ENCODE measurements around the gene AMY1C. TPM values are rescaled to one million over a fixed set of nuclear protein-coding genes. Genes with fewer than 3 reads are reported as not detected.
"Not testable (repeated sequence)": the region's sequence is repeated elsewhere in the genome, so short reads cannot be mapped to it uniquely, and the experiment has no call there.

Gene AMY1C
- total RNA-seq, result under 1 TPM in 2 of 4 donors, not detected in 2; 0.60 to 0.98 TPM

DNA sequence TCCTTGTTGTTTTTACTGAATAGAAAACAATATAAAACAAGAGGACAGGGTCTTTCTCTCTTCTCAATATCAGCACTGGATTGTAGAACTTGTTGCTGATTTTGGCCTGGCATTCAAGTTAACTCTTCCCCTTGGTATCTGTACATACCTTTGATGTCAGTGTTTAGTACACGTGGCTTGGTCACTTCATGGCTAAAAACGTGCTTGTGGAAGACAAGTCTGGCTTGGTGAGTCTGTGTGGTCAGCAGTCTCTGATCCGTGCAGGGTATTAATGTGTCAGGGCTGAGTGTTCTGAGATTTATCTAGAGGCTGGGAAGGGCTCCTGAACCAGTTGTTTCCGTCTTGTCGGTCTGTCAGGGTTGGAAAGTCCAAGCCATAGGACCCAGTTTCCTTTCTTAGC lies at the start of gene AMY1C:
AMY1C (plus strand) TSS at position 301 of the 400 bp plus-strand sequence. CDS start 572 bp downstream, outside the sequence.
- H3K27me3 ChIP-seq; H3K4me3 ChIP-seq; DNase-seq (ENCODE audit: low spot score in 2 of 2); H3K36me3 ChIP-seq; H3K27ac ChIP-seq; H3K4me1 ChIP-seq; H3K9me3 ChIP-seq: not testable (repeated sequence)
- WGBS, result no CpG with 5 or more reads among the region's 5 CpGs

GRCh38 chr1:103700669-103701068 lies 49.0 kb upstream of the AMY1C start:
- not testable (repeated sequence) for H3K4me3 ChIP-seq; H3K27ac ChIP-seq; H3K4me1 ChIP-seq; DNase-seq (ENCODE audit: low spot score in 2 of 2); H3K36me3 ChIP-seq; H3K27me3 ChIP-seq; H3K9me3 ChIP-seq
- no CpG with 5 or more reads among the region's 4 CpGs for WGBS

- H3K4me1 ChIP-seq; H3K27ac ChIP-seq; DNase-seq (ENCODE audit: low spot score in 2 of 2); H3K4me3 ChIP-seq; H3K36me3 ChIP-seq; H3K9me3 ChIP-seq; H3K27me3 ChIP-seq: not testable (repeated sequence)
- no CpG with 5 or more reads among the region's 4 CpGs for WGBS
Observed at GRCh38 chr1:103701256-103701655, 48.4 kb upstream of the AMY1C start.

DNA sequence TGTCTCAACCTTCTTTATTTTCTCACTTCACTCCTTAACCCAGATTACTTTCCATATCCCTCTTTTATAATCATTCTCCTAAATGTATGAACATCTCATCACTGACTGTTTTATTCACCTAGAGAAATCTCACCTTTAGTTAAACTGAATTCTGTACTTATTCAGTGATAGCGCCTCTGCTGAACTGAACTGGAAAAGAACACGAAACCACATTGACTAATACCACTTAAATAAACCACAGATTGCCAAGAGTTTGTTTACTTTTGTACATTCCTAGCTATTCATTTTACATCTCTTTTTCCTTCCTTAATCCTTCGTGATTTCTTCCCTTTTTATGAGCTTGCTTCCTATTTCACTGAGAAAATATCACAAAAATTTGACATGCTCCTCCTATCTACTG lies 42.0 kb upstream of the AMY1C start:
- H3K36me3 ChIP-seq, H3K27me3 ChIP-seq: not testable (repeated sequence)
- WGBS, result no CpG with 5 or more reads among the region's 3 CpGs

DNA sequence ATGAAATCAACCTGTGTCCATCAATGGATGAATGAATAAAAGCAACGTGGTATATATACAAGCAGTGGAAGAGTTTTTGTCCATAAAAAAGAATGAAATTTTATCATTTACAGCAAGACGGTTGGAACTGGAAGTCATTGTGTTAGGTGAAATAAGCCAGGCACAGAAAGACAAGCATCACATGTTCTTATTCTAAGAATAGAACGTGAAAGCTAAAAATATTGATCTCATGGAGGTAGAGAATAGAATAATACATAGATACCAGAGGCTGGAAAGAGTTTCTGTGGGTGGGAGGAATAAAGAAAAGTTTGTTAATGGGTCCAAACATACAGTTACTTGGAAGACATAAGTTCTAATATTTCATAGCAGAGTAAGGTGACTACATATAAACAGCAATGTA lies 39.3 kb upstream of the AMY1C start:
- WGBS, result no CpG with 5 or more reads among the region's 3 CpGs
- H3K4me1 ChIP-seq; H3K9me3 ChIP-seq; H3K36me3 ChIP-seq; DNase-seq (ENCODE audit: low spot score in 2 of 2); H3K27me3 ChIP-seq; H3K4me3 ChIP-seq; H3K27ac ChIP-seq: not testable (repeated sequence)

More for the DNA sequence above, 42.0 kb upstream of the AMY1C start:
- H3K9me3 ChIP-seq; H3K4me3 ChIP-seq; DNase-seq (ENCODE audit: low spot score in 2 of 2); H3K4me1 ChIP-seq; H3K27ac ChIP-seq: not testable (repeated sequence)

DNA sequence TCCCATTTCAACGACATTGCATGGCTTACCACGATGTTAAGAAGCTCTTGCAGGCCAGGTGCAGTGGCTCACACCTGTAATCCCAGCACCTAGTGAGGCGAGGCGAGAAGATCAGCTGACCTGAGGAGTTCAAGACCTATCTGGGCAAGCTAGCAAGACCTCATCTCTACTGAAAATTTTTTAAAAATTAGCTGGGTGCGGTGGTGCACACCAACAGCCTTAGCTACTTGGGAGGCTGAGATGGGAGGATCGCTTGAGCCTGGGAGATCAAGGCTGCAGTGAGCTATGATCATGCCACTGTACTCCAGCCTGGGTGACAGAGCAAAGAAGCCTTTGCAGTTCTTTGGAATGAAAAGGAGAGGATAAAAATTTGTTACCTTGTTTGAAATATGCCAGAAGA lies 32.3 kb upstream of the AMY1C start:
- not testable (repeated sequence) for H3K9me3 ChIP-seq; H3K27ac ChIP-seq; H3K36me3 ChIP-seq; H3K4me3 ChIP-seq; H3K4me1 ChIP-seq; DNase-seq (ENCODE audit: low spot score in 2 of 2); H3K27me3 ChIP-seq
- WGBS, result 79% methylated on average over 6 of the region's 6 CpGs

- not testable (repeated sequence) for DNase-seq (ENCODE audit: low spot score in 2 of 2); H3K9me3 ChIP-seq; H3K4me1 ChIP-seq; H3K27me3 ChIP-seq; H3K4me3 ChIP-seq; H3K36me3 ChIP-seq; H3K27ac ChIP-seq
- no CpG with 5 or more reads among the region's 2 CpGs for WGBS
Observed at GRCh38 chr1:103721473-103721872, 28.2 kb upstream of the AMY1C start.

- not testable (repeated sequence) for H3K4me1 ChIP-seq; H3K4me3 ChIP-seq; DNase-seq (ENCODE audit: low spot score in 2 of 2); H3K27me3 ChIP-seq; H3K9me3 ChIP-seq; H3K36me3 ChIP-seq; H3K27ac ChIP-seq
- WGBS, result no CpG with 5 or more reads among the region's 3 CpGs
Observed at GRCh38 chr1:103735334-103735733, 14.4 kb upstream of the AMY1C start.

DNA sequence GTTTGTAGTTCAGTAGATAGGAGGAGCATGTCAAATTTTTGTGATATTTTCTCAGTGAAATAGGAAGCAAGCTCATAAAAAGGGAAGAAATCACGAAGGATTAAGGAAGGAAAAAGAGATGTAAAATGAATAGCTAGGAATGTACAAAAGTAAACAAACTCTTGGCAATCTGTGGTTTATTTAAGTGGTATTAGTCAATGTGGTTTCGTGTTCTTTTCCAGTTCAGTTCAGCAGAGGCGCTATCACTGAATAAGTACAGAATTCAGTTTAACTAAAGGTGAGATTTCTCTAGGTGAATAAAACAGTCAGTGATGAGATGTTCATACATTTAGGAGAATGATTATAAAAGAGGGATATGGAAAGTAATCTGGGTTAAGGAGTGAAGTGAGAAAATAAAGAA lies 11.7 kb upstream of the AMY1C start:
- not testable (repeated sequence) for DNase-seq (ENCODE audit: low spot score in 2 of 2); H3K4me1 ChIP-seq; H3K27me3 ChIP-seq; H3K4me3 ChIP-seq; H3K36me3 ChIP-seq; H3K27ac ChIP-seq; H3K9me3 ChIP-seq
- WGBS, result no CpG with 5 or more reads among the region's 3 CpGs

DNA sequence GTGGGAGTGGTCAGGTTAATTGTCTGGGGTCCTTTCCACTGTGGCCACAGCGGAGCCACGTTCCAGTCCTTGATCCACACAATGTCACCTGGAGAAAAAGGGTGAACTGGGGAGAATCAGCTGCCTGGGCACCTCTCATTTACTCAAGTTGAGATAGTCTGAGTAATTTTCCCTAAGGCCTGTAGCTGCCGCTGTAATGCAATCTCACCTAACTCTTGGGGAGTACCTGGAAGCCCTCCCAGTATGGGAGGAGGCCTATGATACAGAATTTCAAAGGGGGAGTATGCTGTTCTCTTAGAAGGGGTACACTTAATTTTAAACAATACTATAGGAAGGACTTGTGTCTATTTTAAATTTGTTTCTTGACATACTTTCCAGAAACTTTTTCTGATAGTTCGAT lies 5.2 kb upstream of the AMY1C start:
- not testable (repeated sequence) for H3K27ac ChIP-seq; H3K4me1 ChIP-seq; DNase-seq (ENCODE audit: low spot score in 2 of 2); H3K9me3 ChIP-seq; H3K36me3 ChIP-seq; H3K27me3 ChIP-seq; H3K4me3 ChIP-seq
- WGBS, result no CpG with 5 or more reads among the region's 4 CpGs

DNA sequence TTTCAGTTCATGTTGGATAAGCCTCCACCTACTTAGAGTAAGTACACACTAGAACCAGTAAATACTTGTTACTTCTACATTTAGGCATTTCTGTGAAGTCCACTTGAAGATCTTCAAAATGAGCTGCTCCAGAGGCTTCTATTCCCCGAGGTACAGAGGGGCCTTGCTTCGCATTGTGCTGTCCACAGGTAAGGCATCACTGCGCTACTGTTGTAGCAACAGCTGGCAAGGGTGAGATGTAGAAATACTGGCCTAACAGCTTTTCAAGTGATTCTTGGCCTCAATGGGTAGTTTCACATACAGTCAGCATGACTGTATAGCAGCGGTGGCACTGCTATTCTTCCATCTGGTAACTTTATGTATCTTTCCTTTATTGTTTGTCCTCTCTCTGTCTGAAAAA lies 4.7 kb upstream of the AMY1C start:
- H3K9me3 ChIP-seq; H3K36me3 ChIP-seq; H3K27me3 ChIP-seq; H3K4me1 ChIP-seq; DNase-seq (ENCODE audit: low spot score in 2 of 2); H3K27ac ChIP-seq; H3K4me3 ChIP-seq: not testable (repeated sequence)
- no CpG with 5 or more reads among the region's 4 CpGs for WGBS

DNA sequence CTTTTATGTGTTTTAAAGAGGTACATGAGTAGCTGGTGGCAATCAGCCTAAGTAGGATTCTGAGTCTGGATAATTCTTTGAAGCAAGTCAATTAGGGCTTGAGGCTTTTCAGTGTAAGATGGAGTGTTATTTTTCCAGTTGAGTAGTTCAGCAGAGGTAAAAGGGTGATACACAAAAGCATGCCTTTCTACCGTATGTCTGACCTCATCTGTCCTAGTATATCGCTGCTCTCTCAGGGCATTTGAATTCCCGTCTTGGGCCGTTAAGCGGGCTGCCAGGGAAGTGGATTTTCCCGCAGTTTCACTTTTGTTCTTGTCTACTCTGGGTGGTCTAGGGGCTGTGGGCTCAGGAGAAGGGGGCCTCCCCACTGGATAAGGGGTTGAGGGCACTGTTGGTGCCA lies 1.4 kb upstream of the AMY1C start:
- H3K27ac ChIP-seq; H3K27me3 ChIP-seq; H3K36me3 ChIP-seq; H3K4me3 ChIP-seq; DNase-seq (ENCODE audit: low spot score in 2 of 2); H3K4me1 ChIP-seq; H3K9me3 ChIP-seq: not testable (repeated sequence)
- WGBS, result no CpG with 5 or more reads among the region's 6 CpGs
